Measurements from ENCODE around the gene DPH7.
"Not testable (repeated sequence)": the region's sequence is repeated elsewhere in the genome, so short reads cannot be mapped to it uniquely, and the experiment has no call there.

DPH7 gene

DNA sequence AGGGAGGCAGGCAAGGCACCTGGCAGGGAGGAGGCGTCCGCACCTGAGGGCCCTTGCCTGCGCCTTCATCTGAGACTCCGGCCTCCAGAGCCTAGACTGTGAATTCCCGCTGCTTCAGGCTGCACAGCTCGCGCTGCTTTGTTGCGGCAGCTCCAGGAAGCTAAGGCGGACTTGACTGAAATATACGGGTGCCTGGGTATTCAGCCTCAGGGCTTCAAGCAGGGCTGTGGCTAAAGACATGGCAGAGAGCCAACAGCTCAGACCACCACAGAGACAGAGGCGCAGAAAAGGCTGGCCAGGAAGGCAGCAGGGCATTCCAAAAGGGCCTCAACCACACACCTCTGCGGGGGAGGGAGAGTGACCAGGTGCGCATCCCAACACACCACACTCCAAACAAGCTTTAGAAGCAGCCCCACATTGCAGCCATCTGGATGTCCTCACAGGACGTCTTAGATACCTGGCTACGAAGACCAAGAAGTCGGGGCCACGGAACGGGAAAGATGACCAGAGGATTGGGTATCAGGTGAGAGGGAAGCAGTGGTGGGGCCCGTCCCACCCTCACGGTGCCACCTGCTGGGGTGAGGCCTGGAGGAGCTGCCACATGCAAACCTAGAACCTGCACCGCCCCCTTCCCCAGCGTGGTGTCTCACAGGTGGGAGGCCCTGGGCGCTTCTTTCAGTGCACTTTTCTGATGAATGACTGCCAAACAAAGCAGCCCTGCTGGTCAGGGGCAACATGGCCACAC, 1.7 kb upstream of the DPH7 start:
- no peak for DNase-seq

DNA sequence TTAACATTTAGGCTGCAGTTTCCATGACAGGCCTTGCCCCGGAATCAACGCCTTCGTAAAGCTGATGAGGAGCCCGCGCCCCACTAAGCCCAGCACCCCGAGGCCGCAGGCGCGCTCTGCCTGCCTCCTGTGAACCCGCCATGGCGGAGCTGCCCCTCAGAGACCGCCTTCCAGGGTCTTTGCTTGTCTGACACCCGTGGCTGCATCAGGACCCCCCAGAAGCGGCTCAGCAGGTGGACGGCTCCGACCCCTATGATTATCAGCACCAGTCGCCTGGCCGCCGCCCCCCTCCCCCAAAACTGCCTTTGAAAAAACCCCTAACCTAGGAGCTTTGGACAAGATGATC, 507 bp upstream of the DPH7 start:
- no peak for DNase-seq

DNA sequence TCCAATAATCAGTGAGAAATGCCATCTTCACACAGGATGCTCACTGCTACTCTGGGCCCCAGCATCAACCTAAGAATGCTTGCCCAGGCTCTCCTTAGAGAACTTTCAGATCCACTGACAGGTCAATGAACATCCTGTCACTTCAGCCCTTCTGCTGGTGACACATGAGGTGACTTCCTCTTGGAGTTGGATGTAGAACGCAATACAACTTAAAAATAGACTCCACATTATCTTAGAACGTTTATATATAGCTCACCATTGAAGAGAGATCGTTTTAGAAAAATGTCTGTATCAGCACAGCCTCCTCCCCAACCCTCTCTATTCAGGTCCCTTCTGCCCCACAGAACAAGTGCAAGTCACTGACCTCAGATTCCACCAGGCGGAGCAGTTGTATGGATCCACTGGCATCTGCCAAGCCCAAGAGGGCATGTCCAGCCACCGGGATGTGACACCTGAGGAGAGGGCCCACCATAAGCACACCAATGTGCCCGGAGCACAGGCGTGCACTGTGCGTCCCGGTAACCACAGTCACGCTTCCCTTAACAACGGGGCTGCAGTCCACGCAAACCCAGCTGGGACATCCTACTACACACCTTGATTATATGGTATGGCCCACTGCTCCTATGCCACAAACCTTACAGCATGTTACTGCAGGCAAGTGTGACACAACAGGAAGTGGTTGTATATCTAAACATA, 2.9 kb downstream of the DPH7 start:
- DNase-seq: no peak

DNA sequence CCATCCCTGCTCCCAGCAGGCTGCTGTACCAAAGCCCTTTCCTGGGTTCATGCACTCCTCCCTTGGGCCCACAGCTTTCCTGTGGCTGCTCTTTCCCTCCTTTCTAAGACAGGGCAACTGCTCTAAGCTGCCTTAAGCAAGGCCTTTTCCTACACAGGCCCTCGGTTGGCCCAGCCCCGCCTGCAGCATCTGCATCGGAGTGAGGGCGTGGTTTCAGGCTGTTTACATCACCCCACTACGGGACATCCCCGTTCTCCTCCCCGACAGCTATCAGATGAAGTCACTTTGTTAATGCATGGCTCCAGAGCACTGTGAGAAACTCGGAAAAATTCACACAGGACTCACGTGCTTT, 3.4 kb downstream of the DPH7 start:
- DNase-seq: peak in 1 of 3 donors; percentile 28

DNA sequence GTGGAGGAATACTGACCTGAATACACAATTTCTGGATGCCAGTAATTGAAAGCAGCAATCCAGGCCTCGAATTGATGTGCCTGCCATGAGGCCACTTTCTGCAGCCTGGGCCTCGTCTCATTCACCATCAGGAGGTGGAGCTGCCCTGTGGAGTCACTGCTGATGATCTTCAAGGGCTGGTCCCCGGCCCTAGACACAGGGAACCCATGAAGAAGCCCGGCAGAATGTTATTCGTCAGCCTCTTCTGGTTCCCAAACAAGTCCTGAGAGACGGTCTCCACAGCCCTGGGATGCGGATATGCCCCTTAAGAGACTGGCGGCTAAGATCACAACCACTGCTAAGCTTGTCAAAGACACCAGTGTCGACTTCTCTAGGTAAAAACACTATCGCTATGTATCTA, 4.5 kb downstream of the DPH7 start:
- no peak for DNase-seq

DNA sequence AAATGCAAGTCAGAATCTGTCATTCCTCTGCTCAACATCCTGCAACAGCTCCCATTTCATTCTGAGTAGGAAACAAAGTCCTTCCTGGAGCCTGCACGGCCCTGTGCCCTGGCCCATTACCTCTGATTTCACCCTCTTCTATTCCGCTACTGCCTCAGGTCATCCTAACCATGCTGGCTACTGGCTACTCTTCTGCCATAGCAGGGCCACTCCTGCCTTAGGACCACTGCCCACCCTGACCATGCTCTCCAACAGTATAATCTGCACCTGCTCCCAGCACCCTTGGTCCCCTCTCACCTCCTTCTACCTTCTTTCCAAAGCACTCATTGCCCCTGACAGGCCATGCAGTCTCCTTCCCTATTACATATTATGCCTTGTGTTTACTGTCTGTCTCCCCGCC, 8.2 kb downstream of the DPH7 start:
- no peak for DNase-seq

DNA sequence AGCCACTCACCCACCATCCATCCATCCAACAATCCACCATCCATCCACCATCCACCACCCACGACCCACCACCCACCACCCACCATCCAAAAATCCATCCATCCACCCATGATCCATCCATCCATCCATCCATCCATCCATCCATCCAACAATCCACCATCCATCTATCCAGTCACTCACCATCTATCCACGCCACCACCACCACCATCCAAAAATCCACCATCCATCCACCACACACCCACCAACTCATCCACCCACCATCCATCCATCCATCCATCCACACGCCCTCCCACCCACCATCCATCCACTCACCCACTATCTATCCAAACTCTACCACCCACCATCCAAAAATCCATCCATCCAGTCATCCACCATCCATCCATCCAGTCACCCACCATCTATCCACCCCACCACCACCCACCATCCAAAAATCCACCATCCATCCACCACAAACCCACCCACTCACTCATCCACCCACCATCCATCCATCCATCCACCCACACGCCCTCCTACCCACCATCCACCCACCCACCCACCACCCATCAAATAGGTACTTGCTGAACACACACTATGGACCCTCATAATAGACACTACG, 9.0 kb downstream of the DPH7 start:
- no peak for DNase-seq

DNA sequence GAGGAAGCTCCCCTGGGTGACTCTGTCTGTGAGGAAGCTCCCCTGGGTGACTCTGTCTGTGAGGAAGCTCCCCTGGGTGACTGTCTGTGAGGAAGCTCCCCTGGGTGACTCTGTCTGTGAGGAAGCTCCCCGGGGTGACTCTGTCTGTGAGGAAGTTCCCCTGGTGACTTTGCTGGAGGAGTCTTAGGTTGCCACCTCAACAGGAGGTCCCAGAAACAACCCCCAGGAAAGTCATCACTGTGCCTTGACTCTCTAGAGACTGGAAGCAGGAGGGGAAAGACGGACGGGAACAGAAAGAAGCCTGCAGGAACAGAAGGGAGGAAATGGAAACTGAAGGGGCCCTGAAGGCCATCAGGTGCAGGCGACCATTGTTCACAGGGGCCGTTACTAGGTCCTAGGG, 10.3 kb downstream of the DPH7 start:
- DNase-seq: not testable (repeated sequence)

DNA sequence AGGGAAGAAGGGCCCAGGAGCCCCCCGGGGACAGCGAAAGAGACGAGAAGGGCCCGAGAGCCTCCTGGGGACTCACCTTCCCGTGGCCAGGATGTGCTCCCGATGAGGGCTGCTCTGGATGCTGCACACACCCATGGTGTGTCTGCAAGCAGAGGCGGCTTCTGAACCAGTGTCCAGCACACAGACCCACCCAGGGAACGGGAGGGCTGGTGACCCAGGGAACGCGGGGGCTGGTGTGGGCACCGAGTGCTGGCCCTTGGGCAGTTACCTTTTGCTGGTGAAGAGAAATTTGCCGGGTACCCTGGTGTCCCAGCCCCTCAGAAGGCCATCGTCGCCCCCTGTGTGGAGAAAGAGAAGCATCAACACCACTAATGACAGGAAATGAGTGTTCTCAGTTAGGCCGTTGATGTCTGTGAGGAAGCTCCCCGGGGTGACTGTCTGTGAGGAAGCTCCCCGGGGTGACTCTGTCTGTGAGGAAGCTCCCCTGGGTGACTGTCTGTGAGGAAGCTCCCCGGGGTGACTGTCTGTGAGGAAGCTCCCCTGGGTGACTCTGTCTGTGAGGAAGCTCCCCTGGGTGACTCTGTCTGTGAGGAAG, 13.8 kb downstream of the DPH7 start:
- DNase-seq: no peak

DNA sequence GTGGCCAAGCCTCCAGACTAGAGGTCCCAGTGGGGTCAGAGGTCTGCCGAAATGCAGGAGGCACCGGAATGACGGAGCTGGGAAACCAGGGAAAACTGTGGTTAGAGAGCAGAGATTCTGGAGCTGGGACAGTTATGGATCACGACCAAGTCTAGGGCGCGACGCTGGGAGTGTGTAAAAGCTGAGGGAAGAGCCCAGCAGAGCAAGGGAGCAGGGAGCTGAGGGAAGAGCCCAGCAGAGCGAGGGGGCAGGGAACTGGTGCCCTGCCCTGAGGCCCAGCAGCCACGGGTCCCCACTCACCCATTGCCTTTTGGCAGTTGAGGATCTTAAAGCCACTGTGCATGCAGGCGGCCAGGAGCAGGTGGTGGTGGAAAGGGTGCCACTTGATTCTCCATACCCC, 14.6 kb downstream of the DPH7 start:
- DNase-seq: no peak

DNA sequence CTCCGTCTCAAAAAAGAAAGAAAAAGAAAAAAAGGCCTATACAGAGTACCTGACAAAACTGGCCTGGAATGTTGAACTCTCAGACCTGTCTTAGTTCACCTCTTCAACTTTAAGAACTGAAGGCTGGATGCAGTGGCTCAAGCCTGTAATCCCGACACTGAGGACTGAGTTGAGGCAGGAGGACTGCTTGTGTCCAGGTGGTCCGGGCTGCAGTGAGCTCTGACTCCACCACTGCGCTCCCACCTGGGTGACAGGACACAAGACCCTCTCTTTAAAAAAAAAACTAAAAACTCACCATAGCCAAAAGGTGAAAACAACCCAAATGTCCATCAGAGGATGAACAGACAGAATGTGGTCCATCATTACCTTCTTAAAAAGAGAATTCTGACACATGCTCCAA, 20.6 kb downstream of the DPH7 start:
- DNase-seq: no peak

DNA sequence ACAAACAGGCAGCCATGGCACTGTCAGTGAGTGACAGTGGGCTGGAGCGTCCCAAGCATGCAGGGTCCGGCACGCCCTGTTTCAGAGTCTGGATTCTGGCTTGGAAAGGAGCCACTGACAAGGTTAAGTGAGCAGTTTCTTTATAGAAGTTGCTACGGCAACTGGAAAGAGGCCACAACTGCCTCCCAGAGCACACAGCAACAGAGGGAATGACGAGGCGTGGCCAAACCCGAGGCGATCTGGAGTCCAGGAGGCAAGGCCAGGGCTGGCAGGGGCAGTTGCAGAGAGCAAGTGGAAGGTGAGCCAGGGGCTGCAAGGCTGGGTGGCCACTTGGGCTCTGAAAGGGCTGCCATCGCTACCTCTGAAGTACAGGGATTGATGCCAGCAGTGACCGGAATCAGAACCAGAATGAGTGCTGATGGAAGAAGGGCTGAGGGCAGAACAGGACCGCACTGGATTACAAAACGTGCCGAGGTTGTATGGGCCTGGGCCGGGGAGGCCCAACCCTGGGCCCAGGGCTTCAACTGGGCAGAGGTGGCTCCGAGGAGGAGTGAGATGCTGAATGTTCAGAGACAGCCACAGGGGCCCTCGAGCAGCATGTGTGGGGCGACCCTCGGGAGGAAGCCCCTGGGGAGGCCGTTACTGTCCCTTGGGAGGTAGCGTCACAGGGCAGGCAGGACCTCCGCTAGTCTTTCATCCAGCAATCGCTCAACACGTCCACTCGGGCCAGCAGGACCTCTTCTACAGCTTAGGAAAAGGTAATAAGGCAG, 22.5 kb downstream of the DPH7 start:
- DNase-seq: no peak

DNA sequence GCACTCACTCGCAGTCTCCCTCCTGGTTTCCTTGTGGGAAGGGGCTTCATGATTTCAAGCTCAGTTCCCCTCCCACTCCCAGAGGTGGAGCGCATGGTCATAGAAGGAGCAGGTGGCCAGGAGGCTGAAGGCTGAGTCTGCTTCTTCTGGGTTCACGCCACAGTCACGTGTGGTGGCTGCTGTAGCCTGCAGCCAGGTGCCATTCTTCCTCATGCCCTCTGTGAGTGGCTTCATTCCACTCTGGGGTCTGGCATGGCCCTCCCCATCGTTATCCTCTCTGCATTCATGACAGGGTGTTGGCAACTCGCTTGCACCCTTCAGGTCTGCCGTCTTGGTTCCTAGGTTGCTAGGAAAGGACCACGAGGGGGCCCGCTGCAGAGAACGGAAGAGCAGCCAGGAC, 23.5 kb downstream of the DPH7 start:
- no peak for DNase-seq

DNA sequence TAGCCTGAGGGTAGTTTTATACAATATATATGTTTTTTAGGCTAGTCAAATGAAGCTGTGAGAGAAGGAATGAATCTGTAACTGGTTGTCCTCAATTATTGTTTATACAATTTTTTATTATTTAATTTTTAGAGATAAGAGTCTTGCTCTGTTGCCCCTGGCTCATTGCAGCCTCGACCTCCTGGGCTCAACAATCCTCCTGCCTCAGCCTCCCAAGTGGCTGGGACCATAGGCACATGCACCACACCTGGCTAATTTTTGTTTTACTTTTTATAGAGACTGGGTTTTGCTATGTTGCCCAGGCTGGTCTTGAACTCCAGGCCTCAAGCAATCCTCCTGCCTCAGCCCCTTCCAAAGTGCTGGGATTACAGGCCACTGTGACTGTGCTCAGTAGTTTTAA, 24.4 kb downstream of the DPH7 start:
- no peak for DNase-seq

DNA sequence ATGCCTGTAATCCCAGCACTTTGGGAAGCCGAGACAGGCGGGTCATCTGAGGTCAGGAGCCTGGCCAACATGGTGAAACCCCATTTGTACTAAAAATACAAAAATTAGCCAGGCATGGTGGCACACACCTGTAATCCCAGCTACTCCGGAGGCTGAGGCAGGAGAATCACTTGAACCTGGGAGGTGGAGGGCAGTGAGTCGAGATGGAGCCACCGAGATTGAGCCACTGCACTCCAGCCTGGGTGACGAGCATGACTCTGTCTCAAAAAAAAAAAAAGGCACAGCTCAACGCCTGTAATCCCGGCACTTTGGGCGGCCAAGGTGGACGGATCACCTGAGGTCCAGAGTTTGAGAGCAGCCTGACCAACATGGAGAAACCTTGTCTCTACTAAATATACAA, 25.1 kb downstream of the DPH7 start:
- not testable (repeated sequence) for DNase-seq

DNA sequence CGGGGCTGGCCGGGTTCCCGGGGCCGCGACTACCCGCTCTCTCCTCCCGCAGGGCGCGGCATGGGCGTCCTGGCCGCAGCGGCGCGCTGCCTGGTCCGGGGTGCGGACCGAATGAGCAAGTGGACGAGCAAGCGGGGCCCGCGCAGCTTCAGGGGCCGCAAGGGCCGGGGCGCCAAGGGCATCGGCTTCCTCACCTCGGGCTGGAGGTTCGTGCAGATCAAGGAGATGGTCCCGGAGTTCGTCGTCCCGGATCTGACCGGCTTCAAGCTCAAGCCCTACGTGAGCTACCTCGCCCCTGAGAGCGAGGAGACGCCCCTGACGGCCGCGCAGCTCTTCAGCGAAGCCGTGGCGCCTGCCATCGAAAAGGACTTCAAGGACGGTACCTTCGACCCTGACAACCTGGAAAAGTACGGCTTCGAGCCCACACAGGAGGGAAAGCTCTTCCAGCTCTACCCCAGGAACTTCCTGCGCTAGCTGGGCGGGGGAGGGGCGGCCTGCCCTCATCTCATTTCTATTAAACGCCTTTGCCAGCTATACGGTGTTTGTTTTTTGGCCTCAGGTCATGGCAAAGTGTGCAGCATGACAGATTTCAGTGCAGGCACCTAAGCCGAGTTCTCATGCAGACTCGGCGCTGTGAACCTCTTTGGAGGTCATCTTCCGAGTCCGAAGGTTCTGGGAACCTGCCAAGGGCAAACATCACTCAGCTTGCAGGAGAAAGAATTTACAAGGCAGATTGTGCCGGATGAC, 26.5 kb downstream of the DPH7 start:
- no peak for DNase-seq

DNA sequence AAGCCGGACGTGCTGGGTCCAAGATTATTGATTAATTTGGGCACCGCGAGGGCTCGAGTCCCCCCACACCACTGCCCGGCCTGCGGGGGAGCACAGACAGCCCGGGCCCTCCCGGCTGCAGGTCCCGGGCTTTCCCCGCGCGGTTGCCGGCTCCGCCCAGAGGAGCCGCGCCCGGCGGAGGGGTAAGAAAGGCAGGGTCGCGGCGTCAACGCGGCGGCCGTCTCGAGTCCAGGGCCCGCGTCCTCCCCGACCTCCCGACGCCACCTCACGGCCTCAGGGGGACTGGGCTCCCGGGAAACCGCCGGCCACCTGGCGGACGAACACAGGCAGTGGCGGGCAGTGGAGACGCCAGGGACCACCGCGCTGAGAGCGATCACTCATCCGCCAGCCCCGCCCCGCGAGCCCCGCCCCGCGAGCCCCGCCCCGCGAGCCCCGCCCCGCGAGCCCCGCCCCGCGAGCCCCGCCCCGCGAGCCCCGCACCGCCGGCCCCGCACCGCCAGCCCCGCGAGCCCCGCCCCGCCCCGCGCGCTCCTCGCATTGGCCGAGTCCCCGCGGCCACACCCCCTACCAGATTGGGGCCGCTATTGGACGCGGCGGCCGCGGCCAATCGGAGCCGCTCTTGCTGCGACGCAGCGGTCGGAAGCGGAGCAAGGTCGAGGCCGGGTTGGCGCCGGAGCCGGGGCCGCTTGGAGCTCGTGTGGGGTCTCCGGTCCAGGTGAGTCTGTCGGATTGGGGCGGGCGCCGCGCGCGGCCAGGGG, 27.3 kb downstream of the DPH7 start, which contains the start of gene MRPL41:
Gene MRPL41, plus strand, starts transcription at position 616 of the 758 bp plus-strand sequence. CDS start 203 bp downstream, outside the sequence.
- peak; percentile 92 to 98 (median 98) for DNase-seq

DNA sequence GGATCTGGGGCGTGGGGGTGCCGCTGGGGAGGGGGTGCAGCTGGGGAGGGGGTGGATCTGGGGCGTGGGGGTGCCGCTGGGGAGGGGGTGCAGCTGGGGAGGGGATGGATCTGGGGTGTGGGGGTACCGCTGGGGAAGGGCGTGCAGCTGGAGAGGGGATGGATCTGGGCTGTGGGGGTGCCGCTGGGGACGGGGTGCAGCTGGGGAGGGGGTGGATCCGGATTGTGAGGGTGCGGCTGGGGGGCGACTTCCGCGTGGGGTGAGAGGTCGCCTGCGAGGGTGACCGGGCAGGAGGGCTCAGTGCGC, 27.8 kb downstream of the DPH7 start:
- not testable (repeated sequence) for DNase-seq

DNA sequence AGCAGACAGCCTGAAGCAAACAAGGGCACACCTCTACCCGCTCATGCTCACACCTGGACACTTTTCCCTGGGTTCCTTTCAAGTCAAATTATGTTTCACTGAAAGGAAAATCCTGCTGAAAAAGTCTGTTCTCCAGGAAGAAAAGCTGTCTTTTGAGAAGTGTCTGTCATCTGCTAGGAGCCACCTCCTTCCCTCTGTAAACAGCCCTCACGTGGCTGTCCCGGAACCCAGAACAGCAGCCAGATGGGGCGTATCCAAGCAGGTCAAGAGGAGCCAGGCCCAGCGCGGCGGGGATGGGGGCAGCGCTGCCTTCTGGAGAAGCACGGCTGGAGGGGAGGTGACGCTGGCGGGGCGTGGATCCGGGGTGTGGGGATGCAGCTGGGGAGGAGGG, 28.5 kb downstream of the DPH7 start, which contains the start of gene PNPLA7:
Gene PNPLA7, minus strand, starts transcription at position 172 of the 391 bp plus-strand sequence. CDS start 205 bp downstream, outside the sequence.
- DNase-seq: peak; percentile 75 to 89 (median 79)

DNA sequence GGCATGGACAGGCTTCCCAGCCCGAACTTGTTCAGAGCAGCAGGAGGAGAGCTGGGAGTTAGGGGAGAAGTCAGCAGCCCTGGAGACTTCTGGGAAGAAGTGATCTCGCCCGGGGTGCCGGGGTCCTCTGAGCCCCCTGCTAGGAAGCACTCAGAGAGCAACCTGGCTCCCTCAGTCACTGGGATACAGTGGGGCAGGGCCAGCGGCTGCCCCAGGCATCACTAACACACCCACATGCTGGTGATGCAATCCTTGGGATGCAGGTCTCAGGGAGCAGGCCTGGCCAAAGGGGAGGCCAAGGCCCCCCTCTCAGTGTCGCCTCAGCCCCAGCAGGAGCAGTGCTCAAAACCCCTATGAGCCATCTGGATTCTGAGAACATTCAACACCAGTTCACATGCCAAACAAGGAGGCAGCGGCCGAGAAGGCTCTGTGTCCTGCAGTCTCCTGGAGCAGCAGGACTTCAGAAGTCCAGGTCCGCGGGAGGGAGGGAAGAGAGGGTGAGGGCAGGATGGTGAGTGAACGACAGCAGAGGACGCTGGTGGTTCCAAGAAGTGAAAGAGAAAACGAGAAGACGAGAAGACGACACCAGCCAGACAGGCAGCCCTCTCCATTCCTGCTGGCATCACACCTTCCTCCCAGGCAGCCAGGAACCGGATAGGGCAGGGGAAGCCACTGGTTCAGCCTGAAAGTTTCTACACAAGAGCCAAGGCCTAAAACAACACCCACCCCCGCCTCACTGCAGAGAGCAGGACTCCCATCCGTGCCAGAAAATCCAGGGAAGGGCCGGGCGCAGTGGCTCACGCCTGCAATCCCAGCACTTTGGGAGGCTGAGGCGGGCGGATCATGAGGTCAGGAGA, 30.8 kb downstream of the DPH7 start:
- no peak for DNase-seq

DNA sequence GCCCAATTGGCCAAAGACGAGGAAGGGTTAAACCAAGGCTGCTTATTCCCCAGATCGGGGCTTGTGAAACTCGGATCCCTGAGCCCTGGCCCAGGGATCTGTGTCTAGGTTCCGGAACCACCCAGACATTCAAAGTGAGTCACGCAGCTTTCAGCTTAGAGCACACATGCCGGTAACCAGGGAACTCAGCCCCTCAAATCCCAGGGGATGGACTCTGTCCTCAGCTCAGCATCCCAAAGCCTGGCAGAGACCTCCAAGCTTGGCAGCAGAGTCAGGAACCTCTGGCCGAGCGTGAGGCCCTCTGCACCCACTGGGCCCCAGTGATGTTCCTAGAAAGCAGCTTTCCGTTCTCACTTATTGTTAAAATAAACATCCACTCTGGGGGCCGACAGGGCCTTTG, 33.6 kb downstream of the DPH7 start:
- DNase-seq: no peak
